ENCODE data around the gene TTN.

DNA sequence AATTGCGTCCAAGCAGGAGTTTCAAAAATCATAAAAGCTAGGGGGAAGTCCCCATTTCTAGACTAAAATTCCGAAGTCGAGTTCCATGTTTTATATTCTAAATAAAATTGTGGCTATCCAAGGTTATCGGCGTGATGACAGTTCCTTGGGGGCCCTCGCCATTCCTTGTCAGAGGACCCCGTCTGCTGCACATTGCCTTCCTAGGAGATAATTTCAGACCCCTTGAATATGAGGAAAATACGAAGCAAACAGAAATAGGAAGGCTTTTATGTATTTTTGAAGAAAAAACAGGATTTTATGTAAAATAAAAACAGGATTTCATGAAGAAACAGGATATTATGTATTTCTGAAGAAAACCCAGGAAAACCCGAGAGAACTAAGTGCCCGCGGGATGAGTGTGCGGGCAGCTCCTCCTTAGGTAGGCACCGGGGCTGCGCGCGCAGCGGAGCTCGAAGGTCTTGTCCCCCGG, 327.4 kb downstream of the TTN start:
- TF ChIP-seq, protein P1, sequence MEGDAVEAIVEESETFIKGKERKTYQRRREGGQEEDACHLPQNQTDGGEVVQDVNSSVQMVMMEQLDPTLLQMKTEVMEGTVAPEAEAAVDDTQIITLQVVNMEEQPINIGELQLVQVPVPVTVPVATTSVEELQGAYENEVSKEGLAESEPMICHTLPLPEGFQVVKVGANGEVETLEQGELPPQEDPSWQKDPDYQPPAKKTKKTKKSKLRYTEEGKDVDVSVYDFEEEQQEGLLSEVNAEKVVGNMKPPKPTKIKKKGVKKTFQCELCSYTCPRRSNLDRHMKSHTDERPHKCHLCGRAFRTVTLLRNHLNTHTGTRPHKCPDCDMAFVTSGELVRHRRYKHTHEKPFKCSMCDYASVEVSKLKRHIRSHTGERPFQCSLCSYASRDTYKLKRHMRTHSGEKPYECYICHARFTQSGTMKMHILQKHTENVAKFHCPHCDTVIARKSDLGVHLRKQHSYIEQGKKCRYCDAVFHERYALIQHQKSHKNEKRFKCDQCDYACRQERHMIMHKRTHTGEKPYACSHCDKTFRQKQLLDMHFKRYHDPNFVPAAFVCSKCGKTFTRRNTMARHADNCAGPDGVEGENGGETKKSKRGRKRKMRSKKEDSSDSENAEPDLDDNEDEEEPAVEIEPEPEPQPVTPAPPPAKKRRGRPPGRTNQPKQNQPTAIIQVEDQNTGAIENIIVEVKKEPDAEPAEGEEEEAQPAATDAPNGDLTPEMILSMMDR (IDR thresholded peaks at IDR 0.05) = no peak
- TF ChIP-seq EZH2 (IDR thresholded peaks at IDR 0.05; ENCODE audit: borderline replicate concordance, insufficient read depth, low read depth, low read length, poor library complexity, severe bottlenecking) = no peak

Measured in B cell (primary cell).